CD1c-positive myeloid dendritic cell (primary cell): ENCODE data around the gene GATAD2A.
A peak's percentile ranks its signal among the peaks of the same experiment; 100 is the strongest.

Source experiments
- DNase-seq: peaks from one replicate; pipeline ENCODE4 v3.0.0-alpha.2; 2016; ENCODE audit errors: extremely low spot score

GATAD2A gene

GRCh38 chr19:19543640-19544039, 138.2 kb downstream of the GATAD2A start:
- no peak for DNase-seq

DNA sequence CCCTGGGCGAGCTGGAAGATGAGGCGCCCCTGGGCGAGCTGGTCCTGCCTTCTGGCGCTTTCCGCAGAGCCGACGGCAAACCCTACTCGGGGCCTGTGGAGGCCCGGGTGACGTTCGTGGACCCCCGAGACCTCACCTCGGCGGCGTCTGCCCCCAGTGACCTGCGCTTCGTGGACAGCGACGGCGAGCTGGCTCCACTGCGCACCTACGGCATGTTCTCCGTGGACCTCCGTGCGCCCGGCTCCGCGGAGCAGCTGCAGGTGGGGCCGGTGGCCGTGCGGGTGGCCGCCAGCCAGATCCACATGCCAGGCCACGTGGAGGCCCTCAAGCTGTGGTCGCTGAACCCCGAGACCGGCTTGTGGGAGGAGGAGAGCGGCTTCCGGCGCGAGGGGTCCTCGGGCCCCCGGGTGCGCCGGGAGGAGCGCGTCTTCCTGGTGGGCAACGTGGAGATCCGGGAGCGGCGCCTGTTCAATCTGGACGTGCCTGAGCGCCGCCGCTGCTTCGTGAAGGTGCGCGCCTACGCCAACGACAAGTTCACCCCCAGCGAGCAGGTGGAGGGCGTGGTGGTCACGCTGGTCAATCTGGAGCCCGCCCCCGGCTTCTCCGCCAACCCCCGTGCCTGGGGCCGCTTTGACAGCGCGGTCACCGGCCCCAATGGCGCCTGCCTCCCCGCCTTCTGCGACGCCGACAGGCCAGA, 138.9 kb downstream of the GATAD2A start:
- DNase-seq = no peak

GRCh38 chr19:19544954-19545591, 139.6 kb downstream of the GATAD2A start:
- DNase-seq = no peak

- no peak for DNase-seq
Observed at GRCh38 chr19:19545707-19546106, 140.2 kb downstream of the GATAD2A start.

DNA sequence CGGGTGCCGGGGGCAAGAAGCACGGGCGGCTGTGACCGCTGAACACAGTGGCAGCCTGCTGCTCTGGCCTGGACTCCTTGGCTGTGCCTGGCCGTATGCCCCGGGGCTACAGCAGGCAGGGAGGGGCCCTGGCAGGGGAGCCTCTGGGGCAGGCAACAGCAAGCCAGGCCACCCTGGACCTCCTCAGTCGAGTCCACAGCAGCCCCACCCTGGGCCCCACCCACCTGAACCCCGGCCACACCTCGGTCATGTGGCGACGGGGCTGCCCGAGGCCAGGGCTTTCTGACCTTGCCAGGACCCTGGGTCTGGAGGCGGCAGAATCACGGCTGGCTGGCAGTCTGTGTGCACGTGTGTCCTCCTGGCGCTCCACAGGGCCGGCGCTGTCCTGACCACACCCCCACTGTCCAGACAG, 141.3 kb downstream of the GATAD2A start:
- DNase-seq = no peak

- no peak for DNase-seq
Observed at GRCh38 chr19:19547674-19548336, 142.3 kb downstream of the GATAD2A start.

GRCh38 chr19:19548915-19549759, 143.7 kb downstream of the GATAD2A start:
- DNase-seq = no peak

- DNase-seq = no peak
Observed at GRCh38 chr19:19549804-19550464, 144.5 kb downstream of the GATAD2A start.

DNA sequence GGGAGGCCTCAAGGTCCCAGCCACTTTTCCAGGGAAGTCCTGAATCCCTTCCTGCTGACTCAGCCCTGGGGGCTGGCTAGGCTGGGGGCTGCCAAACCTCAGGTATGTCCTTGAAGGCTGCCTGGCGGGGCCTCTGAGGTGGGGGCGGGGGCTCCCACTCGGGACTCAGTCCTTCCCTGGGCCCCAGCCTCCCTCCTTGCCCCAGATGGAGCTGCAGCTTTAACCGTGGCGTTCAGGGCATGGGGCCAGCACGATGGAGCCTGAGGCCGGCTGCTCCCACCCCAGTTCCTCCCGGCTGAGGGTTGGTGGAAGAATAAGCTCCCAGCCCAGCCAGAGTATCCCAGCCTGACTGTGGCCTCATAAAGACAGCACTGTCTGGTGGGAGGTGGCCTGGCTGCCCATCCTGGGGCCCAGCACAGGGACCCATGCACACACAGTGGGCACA, 145.0 kb downstream of the GATAD2A start:
- no peak for DNase-seq

DNA sequence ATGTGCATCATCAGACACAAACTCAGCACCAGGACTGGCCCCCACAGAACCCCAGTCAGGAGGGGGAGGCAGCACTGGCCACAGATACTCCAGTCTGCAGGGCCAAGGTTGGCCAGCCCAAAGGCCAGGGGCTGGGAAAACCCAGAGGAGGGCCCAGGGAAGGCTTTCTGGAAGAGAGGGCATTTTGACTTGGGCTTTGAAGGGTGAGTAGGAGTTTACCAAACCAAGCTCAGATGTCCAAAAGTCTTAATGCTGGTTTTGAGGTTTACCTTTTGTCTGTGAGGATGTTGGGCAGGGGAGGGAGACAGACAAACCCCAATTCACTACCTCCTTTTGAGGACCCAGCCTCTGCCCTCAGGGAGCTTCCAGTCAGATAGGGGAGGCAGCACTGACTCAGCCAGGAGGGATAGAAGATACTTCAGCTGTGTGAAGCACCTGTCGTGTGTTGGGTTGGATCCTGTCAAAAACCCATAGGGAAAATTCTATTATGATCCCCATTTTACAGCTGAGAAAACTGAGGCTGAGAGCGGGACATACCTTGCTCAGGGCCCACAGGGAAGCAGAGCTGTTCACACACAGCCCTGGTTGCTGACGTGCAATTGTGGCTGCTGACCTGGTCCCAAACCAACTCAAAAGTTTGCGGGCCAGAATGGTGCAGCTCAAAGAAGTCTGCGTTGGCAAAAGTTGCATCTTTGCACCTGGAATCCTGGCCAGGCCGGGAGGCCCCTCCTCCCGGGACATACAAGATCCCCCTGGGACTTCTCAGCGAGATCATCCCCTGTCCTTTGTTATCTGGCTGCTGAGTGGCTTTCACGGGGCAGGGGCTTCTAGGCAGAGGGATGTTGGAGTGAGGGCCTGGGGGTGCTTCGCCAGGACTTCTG, 145.7 kb downstream of the GATAD2A start:
- DNase-seq = no peak

DNA sequence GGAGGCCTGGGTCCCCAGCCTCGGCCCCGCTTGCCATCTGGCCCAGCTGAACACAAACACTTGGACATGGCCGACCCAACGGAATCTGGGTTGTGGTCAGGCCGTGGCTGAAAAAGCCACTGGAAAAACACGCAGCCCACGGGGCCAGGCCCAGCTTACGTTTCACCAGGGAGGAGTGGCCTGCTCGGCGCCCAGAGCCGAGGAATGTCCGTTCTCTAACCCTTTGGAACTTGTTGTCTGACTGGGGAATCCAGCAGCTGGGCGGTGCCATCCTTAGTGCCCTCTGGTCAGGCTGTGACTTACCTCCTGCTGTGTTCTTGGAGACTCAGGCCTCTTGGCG, 146.3 kb downstream of the GATAD2A start:
- DNase-seq = no peak

GRCh38 chr19:19552798-19553197, 147.3 kb downstream of the GATAD2A start:
- DNase-seq = peak; percentile 44

- no peak for DNase-seq
Observed at GRCh38 chr19:19553670-19554069, 148.2 kb downstream of the GATAD2A start.

GRCh38 chr19:19554074-19555023, 148.9 kb downstream of the GATAD2A start:
- DNase-seq = peak; percentile 69

DNA sequence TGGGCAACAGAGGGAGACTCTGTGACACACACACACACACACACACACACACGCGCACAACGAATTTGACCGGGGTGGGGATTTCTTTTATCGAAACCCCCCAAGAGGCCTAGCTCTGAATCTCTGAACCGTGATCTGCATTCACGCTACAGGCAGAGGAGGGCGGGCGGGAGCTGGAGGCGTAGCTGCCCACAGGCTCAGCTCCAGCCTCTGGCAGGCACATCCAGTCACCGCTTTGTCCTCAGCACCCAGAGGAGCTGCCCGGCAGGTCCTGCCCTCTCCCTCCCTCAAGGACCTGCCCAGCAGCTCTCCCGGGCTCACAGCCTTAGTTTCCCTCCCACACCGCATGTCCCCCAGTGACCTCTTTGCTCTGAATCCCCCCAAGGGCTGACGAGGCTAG, 152.6 kb downstream of the GATAD2A start:
- DNase-seq = no peak
